ENCODE results near the gene BTN1A1.
"Not testable (repeated sequence)": the region's sequence is repeated elsewhere in the genome, so short reads cannot be mapped to it uniquely, and the experiment has no call there.

BTN1A1 gene

GRCh38 chr6:26520850-26521599, 20.9 kb downstream of the BTN1A1 start:
- no peak for TF ChIP-seq POLR2A (IDR thresholded peaks at IDR 0.05; ENCODE audit: low read depth, low read length)
- FAIRE-seq (peak; percentile 17), DNase-seq (ENCODE audit: insufficient read length) (peak; percentile 80)

- TF ChIP-seq TAF1 (IDR thresholded peaks at IDR 0.05; ENCODE audit: borderline replicate concordance, low read depth, low read length) (peak; percentile 40; the same call in 1 of the 2 replicates), POLR2AphosphoS5 (IDR thresholded peaks at IDR 0.05; ENCODE audit: low read depth, low read length) (no peak), POLR2A (IDR thresholded peaks at IDR 0.05; ENCODE audit: low read depth, low read length) (peak; percentile 44; the same call in 1 of the 2 replicates)
- peak; percentile 70 for DNase-seq (ENCODE audit: insufficient read length)
- FAIRE-seq, result no peak
Observed at GRCh38 chr6:26521600-26522391, 21.7 kb downstream of the BTN1A1 start.

GRCh38 chr6:26522486-26523228, 22.6 kb downstream of the BTN1A1 start:
- not testable (repeated sequence) for DNase-seq (ENCODE audit: insufficient read length); FAIRE-seq

GRCh38 chr6:26524314-26524713, 24.2 kb downstream of the BTN1A1 start:
- not testable (repeated sequence) for DNase-seq (ENCODE audit: insufficient read length); FAIRE-seq

- no peak for DNase-seq (ENCODE audit: insufficient read length)
- FAIRE-seq, result no peak
- TF ChIP-seq TAF1 (IDR thresholded peaks at IDR 0.05; ENCODE audit: borderline replicate concordance, low read depth, low read length), result no peak
- TF ChIP-seq POLR2A (IDR thresholded peaks at IDR 0.05; ENCODE audit: low read depth, low read length), result no peak
- no peak for TF ChIP-seq POLR2AphosphoS5 (IDR thresholded peaks at IDR 0.05; ENCODE audit: low read depth, low read length)
Observed at GRCh38 chr6:26524722-26525370, 24.7 kb downstream of the BTN1A1 start.

- no peak for TF ChIP-seq TAF1 (IDR thresholded peaks at IDR 0.05; ENCODE audit: borderline replicate concordance, low read depth, low read length)
- no peak for FAIRE-seq
- DNase-seq (ENCODE audit: insufficient read length), result no peak
Observed at GRCh38 chr6:26525838-26526237, 25.7 kb downstream of the BTN1A1 start.

GRCh38 chr6:26526928-26527327, 26.8 kb downstream of the BTN1A1 start:
- DNase-seq (ENCODE audit: insufficient read length) (no peak), FAIRE-seq (no peak)
- no peak for TF ChIP-seq POLR2A (IDR thresholded peaks at IDR 0.05; ENCODE audit: low read depth, low read length)
- no peak for TF ChIP-seq TAF1 (IDR thresholded peaks at IDR 0.05; ENCODE audit: borderline replicate concordance, low read depth, low read length)
- TF ChIP-seq POLR2AphosphoS5 (IDR thresholded peaks at IDR 0.05; ENCODE audit: low read depth, low read length), result no peak

GRCh38 chr6:26530203-26530602, 30.1 kb downstream of the BTN1A1 start:
- TF ChIP-seq POLR2AphosphoS5 (IDR thresholded peaks at IDR 0.05; ENCODE audit: low read depth, low read length) (no peak), POLR2A (IDR thresholded peaks at IDR 0.05; ENCODE audit: low read depth, low read length) (no peak), TAF1 (IDR thresholded peaks at IDR 0.05; ENCODE audit: borderline replicate concordance, low read depth, low read length) (no peak)
- DNase-seq (ENCODE audit: insufficient read length), result no peak
- FAIRE-seq, result no peak

- TF ChIP-seq POLR2A (IDR thresholded peaks at IDR 0.05; ENCODE audit: low read depth, low read length), result no peak
- no peak for TF ChIP-seq POLR2AphosphoS5 (IDR thresholded peaks at IDR 0.05; ENCODE audit: low read depth, low read length)
- no peak for TF ChIP-seq TAF1 (IDR thresholded peaks at IDR 0.05; ENCODE audit: borderline replicate concordance, low read depth, low read length)
- DNase-seq (ENCODE audit: insufficient read length) (no peak), FAIRE-seq (no peak)
Observed at GRCh38 chr6:26531897-26532296, 31.8 kb downstream of the BTN1A1 start.

GRCh38 chr6:26532699-26533531, 32.8 kb downstream of the BTN1A1 start:
- TF ChIP-seq POLR2A (IDR thresholded peaks at IDR 0.05; ENCODE audit: low read depth, low read length) (no peak), TAF1 (IDR thresholded peaks at IDR 0.05; ENCODE audit: borderline replicate concordance, low read depth, low read length) (no peak), POLR2AphosphoS5 (IDR thresholded peaks at IDR 0.05; ENCODE audit: low read depth, low read length) (no peak)
- peak; percentile 78 for FAIRE-seq

GRCh38 chr6:26533532-26533931, 33.4 kb downstream of the BTN1A1 start:
- DNase-seq (ENCODE audit: insufficient read length) (no peak), FAIRE-seq (no peak)
- no peak for TF ChIP-seq POLR2AphosphoS5 (IDR thresholded peaks at IDR 0.05; ENCODE audit: low read depth, low read length)
- TF ChIP-seq POLR2A (IDR thresholded peaks at IDR 0.05; ENCODE audit: low read depth, low read length), result no peak
- no peak for TF ChIP-seq TAF1 (IDR thresholded peaks at IDR 0.05; ENCODE audit: borderline replicate concordance, low read depth, low read length)

More at GRCh38 chr6:26532699-26533531, 32.8 kb downstream of the BTN1A1 start:
- DNase-seq (ENCODE audit: insufficient read length), result peak; percentile 36

All from GM12892 (cell line).